Activated CD4-positive, alpha-beta T cell treated with anti-CD3 and anti-CD28 coated beads for 36 hours (primary cell): ENCODE results near the gene AP1S1. TPM values are rescaled to one million over a fixed set of nuclear protein-coding genes. Genes with fewer than 3 reads are reported as not detected.

Experiments used
- ATAC-seq: fragments of 200-7000 bp; cut with Tn5 transposase; one replicate; pipeline ENCODE4 v1.10.0; 2021; ENCODE audit warnings: mild to moderate bottlenecking, moderate library complexity
- CTCF ChIA-PET: fragments of 350-600 bp; sonication (Branson Sonifier 250); formaldehyde crosslinking; loops from one replicate; lab custom pipeline; 2021; ENCODE audit warnings: antibody characterized with exemption; lab: Charles Lee
- POLR2A ChIA-PET: fragments of 350-600 bp; sonication (Branson Sonifier 250); formaldehyde crosslinking; loops from one replicate; lab custom pipeline; 2021; ENCODE audit warnings: antibody characterized with exemption, inconsistent platforms; lab: Charles Lee
- DNase-seq: peaks from one replicate; pipeline ENCODE4 v3.0.0-alpha.2; 2020
- H3K27ac Mint-ChIP-seq: one replicate; pipeline ENCODE4 v1.8.0; 2021; ENCODE audit warnings: mixed read lengths
- H3K27me3 Mint-ChIP-seq: one replicate; pipeline ENCODE4 v1.8.0; 2021; ENCODE audit warnings: mixed read lengths
- H3K36me3 Mint-ChIP-seq: one replicate; pipeline ENCODE4 v1.8.0; 2021; ENCODE audit warnings: low read depth, mixed read lengths
- H3K4me1 Mint-ChIP-seq: one replicate; pipeline ENCODE4 v1.8.0; 2021; ENCODE audit warnings: mixed read lengths
- H3K4me3 Mint-ChIP-seq: one replicate; pipeline ENCODE4 v1.8.0; 2021; ENCODE audit warnings: mild to moderate bottlenecking, moderate library complexity, mixed read lengths
- H3K9me3 Mint-ChIP-seq: one replicate; pipeline ENCODE4 v1.8.0; 2021; ENCODE audit warnings: low read depth, mixed read lengths
- intact Hi-C, 2 experiments: fragments of 100-400 bp; cut with DNase I in 1 of 2; cut with micrococcal nuclease in 1 of 2; formaldehyde crosslinking; loops; one replicate each; pipeline versions ENCODE4 v1.14.2 to v1.15.1; 2022 to 2024; cut with DNase I, micrococcal nuclease
- total RNA-seq, 2 experiments: library from RNA; stranded (reverse); gene quantifications; one replicate each; pipeline ENCODE4 v1.2.3, GENCODE V29; 2021

The AP1S1 gene
- total RNA-seq, 2 experiments from 2014 or later, result 33.7 to 43.0 TPM

DNA sequence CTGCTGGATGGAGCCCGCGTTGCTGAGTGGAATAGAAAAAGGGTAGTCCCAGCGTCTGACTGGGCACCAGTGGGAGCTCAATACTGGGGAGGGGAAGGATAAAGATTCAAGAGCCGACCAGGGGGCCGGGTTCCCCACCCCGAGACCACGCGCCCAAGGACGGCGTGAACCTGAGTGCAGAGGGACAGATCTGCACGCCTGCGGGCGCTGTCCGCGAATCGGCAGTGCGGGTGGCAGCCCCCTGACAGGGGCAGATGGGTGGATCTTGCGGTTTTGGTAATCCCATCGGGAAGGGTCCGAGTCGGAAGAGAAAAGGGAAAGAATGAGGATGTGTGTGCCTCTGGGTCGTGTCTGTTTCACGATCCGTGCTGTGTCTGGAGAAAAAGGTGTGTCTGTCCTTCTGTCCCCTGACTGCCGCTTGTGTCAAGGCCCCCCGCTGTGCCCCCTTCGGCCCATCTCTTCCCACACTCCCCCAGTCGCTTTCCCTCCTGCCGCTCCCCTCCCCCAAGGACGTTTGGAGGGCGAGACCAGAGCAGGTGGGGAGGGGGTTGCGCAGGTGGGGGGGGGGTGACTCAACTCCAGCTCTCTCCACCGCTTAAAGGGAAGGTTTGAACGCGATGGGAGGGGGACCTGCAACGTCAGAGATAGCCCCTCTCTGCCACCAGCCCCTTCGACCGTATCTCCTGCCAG lies 11.8 kb downstream of the AP1S1 start:
- intact Hi-C loops, result loop anchor here in 1 of 2 experiments (5.0 to 10.0 kb wide), 2 partner anchors 279 to 649 kb away; partner anchors contain the start of genes CUX1 and UFSP1
- H3K4me3 Mint-ChIP-seq, result peak overlapping the region; percentile 66
- no peak for ATAC-seq
- H3K4me1 Mint-ChIP-seq, result peaks cover 65% of the 10 kb centered on the region
- POLR2A ChIA-PET, result interaction anchor here (1.2 to 1.3 kb wide), 2 partner anchors 8 to 81 kb away, joined by 4 to 5 read pairs; partner anchors contain the start of gene TRIM56
- peaks cover 2% of the 10 kb centered on the region for H3K36me3 Mint-ChIP-seq
- no peak overlapping the region for H3K27ac Mint-ChIP-seq
- H3K9me3 Mint-ChIP-seq, result no peaks in the 10 kb centered on the region
- peaks cover 60% of the 10 kb centered on the region for H3K27me3 Mint-ChIP-seq
- DNase-seq, result no peak
- CTCF ChIA-PET, result interaction anchor here (0.6 to 1.5 kb wide), 8 partner anchors 8 to 1742 kb away, joined by 3 to 8 read pairs (median 4); no protein-coding TSS in a partner anchor

- H3K4me1 Mint-ChIP-seq, result peaks cover 69% of the 10 kb centered on the region
- intact Hi-C loops, result loop anchor here in 1 of 2 experiments (5.0 to 10.0 kb wide), 2 partner anchors 279 to 648 kb away; partner anchors contain the start of genes CUX1 and UFSP1
- ChIA-PET POLR2A (no interaction called here), CTCF (no interaction called here)
- no peak overlapping the region for H3K4me3 Mint-ChIP-seq
- no peak overlapping the region for H3K27ac Mint-ChIP-seq
- ATAC-seq (no peak), DNase-seq (no peak)
- H3K36me3 Mint-ChIP-seq, result peaks cover 2% of the 10 kb centered on the region
- no peaks in the 10 kb centered on the region for H3K9me3 Mint-ChIP-seq
- peaks cover 63% of the 10 kb centered on the region for H3K27me3 Mint-ChIP-seq
These were observed 12.3 kb downstream of the AP1S1 start for GRCh38 chr7:101166648-101166908.

- intact Hi-C loops, result loop anchor here in 1 of 2 experiments (5.0 to 10.0 kb wide), 2 partner anchors 280 to 648 kb away; partner anchors contain the start of genes CUX1 and UFSP1
- POLR2A ChIA-PET, result no interaction called here
- Mint-ChIP-seq H3K4me3 (peak overlapping the region; percentile 33), H3K27ac (no peak overlapping the region), H3K4me1 (peaks cover 74% of the 10 kb centered on the region), H3K27me3 (peaks cover 67% of the 10 kb centered on the region), H3K36me3 (peaks cover 2% of the 10 kb centered on the region), H3K9me3 (no peaks in the 10 kb centered on the region)
- CTCF ChIA-PET, result no interaction called here
- ATAC-seq (no peak), DNase-seq (no peak)
These were observed 12.8 kb downstream of the AP1S1 start for GRCh38 chr7:101166909-101167644.

DNA sequence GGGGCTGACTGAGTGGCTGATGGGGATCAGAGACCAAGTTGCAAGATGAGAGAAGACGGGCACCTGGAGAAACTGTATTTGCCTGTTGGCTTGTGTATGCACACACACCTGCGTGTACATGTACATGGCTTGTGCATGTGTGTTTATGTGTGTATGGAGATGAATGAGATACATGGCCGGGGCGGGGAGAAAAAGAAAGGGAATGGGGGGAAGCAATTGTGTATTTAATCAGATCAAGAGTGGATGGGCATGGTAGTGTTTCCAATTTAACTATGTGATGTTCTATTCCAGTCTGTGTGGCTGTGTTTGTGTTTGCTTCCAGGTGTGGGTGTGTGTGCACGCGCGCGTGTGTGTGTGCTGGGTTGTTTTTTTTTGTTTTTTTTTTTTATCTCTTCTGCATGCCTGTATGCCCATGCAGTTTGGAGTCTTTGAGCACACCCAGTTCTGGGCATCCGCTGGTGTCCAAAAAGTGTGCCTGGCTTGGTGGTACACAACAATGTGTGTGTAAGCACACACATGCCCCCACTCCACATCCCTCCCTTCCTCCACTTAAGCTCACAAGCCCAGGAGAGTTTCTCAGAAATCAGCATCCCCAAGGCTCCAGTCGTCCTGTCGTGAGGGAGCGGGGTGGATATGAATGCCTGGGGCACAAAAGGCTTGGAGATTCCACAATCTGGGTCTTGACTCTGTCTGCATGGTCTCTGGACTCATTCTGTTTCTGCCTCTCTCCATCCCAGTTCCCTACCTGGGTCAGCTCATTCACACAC lies 13.6 kb downstream of the AP1S1 start:
- intact Hi-C loops, result loop anchor here (2.0 to 10.0 kb wide), 3 partner anchors 13 to 647 kb away; partner anchors contain the start of genes AP1S1 (in 2 of the 2), CUX1 (in 1 of the 2) and UFSP1 (in 1 of the 2)
- CTCF ChIA-PET, result interaction anchor here (0.7 to 1.4 kb wide), 4 partner anchors 9 to 273 kb away, joined by 3 to 9 read pairs (median 4); no protein-coding TSS in a partner anchor
- no peak overlapping the region for H3K4me3 Mint-ChIP-seq

DNA sequence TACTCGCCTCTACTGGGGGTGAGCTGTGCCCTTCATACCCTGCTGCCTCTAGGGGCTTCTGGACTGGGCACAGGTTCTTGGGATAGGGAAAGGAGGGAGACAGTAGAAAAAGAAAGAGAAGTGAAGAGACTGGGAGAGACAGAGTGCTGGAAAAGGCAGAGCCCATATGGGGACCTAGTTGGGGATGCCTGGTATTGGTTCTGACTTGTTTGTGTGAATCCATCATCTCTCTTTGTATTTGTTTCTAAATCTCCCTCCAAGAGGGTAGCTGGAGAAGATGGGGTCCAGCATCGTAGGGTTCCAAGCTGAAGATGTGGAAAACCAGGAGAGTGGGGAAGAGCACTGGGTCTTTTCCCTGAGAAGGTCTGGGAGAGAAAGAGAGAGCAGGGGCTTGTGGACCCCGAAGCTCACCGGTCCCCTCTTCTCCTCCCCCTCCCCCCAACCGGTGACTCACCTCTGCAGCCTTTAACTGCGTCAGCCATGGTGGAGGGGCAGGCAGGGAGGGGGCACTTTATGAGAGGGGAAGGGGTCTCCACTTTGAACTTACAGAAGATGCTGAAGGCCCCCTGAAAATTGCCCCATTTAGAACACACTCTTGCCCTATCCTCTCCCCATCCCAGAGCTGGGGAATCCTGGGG lies 14.3 kb downstream of the AP1S1 start:
- Mint-ChIP-seq H3K4me3 (no peak overlapping the region), H3K36me3 (no peaks in the 10 kb centered on the region), H3K4me1 (peaks cover 77% of the 10 kb centered on the region), H3K9me3 (no peaks in the 10 kb centered on the region), H3K27me3 (peaks cover 71% of the 10 kb centered on the region), H3K27ac (no peak overlapping the region)
- POLR2A ChIA-PET, result no interaction called here
- intact Hi-C loops, result loop anchor here (1.0 to 10.0 kb wide), 4 partner anchors 14 to 646 kb away; partner anchors contain the start of genes AP1S1 (in 2 of the 2), CUX1 (in 1 of the 2) and UFSP1 (in 1 of the 2)
- DNase-seq (peak; percentile 60), ATAC-seq (no peak)
- CTCF ChIA-PET, result interaction anchor here (0.6 to 1.4 kb wide), 5 partner anchors 9 to 273 kb away, joined by 3 to 9 read pairs (median 3); no protein-coding TSS in a partner anchor

More for the DNA sequence above, 13.6 kb downstream of the AP1S1 start:
- H3K36me3 Mint-ChIP-seq, result no peaks in the 10 kb centered on the region
- H3K4me1 Mint-ChIP-seq, result peaks cover 73% of the 10 kb centered on the region
- POLR2A ChIA-PET, result no interaction called here
- no peak for DNase-seq
- H3K27me3 Mint-ChIP-seq, result peaks cover 67% of the 10 kb centered on the region
- no peaks in the 10 kb centered on the region for H3K9me3 Mint-ChIP-seq
- no peak for ATAC-seq
- no peak overlapping the region for H3K27ac Mint-ChIP-seq

GRCh38 chr7:101169110-101169837 lies 15.0 kb downstream of the AP1S1 start:
- Mint-ChIP-seq H3K27ac (no peak overlapping the region), H3K4me1 (peaks cover 82% of the 10 kb centered on the region), H3K9me3 (no peaks in the 10 kb centered on the region), H3K4me3 (peak overlapping the region; percentile 39), H3K27me3 (peaks cover 76% of the 10 kb centered on the region), H3K36me3 (no peaks in the 10 kb centered on the region)
- POLR2A ChIA-PET, result no interaction called here
- intact Hi-C loops, result loop anchor here (1.0 to 10.0 kb wide), 4 partner anchors 14 to 646 kb away; partner anchors contain the start of genes AP1S1 (in 2 of the 2), CUX1 (in 1 of the 2) and UFSP1 (in 1 of the 2)
- CTCF ChIA-PET, result interaction anchor here (0.6 to 3.4 kb wide), 8 partner anchors 8 to 1877 kb away, joined by 3 to 19 read pairs (median 4); no protein-coding TSS in a partner anchor
- peak; percentile 35 for DNase-seq
- no peak for ATAC-seq

DNA sequence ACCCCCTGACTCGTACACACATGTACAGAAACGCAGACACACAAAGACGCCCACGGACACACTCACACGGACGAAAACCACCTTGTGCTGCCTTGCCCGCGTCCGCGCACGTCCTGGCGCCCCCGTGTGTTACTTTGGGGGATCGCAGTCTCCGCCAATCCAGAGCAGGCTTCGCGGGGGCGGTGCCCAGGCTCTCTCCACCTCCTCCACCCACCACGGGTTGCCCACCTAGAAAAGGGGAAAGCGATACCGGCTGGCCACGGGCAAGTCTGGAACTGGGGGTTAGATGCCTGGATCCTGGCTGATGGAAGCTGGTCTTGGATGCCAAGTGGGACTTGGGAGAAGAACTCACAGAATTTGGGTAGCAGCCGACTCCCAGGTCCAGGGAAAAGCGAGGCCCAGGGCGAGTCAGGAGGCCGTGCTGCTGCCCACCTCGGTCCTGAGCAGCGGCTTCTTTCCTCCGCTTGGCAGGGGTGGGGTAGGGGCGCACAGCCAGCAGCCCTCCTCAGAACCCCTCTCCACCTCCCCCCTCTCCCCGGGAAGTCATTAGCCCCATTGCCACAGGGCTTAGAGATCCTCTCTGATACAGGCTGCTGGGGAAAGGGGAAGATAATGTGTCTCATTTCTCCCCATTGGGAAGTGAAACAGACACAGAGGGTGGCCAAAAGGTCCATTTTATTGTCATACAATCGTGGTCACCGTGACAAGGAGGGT lies 15.7 kb downstream of the AP1S1 start:
- Mint-ChIP-seq H3K27me3 (peaks cover 78% of the 10 kb centered on the region), H3K4me1 (peaks cover 82% of the 10 kb centered on the region), H3K36me3 (no peaks in the 10 kb centered on the region), H3K9me3 (no peaks in the 10 kb centered on the region), H3K27ac (no peak overlapping the region), H3K4me3 (peak overlapping the region; percentile 39)
- intact Hi-C loops, result loop anchor here (1.0 to 10.0 kb wide), 4 partner anchors 15 to 645 kb away; partner anchors contain the start of genes AP1S1 (in 2 of the 2), CUX1 (in 1 of the 2) and UFSP1 (in 1 of the 2)
- ChIA-PET CTCF (interaction anchor here (0.6 to 3.4 kb wide), 15 partner anchors 9 to 1876 kb away, joined by 3 to 19 read pairs (median 4); partner anchors contain the start of genes PLOD3 and ZNHIT1), POLR2A (no interaction called here)
- ATAC-seq, result peak; percentile 29
- DNase-seq, result peak; percentile 90

DNA sequence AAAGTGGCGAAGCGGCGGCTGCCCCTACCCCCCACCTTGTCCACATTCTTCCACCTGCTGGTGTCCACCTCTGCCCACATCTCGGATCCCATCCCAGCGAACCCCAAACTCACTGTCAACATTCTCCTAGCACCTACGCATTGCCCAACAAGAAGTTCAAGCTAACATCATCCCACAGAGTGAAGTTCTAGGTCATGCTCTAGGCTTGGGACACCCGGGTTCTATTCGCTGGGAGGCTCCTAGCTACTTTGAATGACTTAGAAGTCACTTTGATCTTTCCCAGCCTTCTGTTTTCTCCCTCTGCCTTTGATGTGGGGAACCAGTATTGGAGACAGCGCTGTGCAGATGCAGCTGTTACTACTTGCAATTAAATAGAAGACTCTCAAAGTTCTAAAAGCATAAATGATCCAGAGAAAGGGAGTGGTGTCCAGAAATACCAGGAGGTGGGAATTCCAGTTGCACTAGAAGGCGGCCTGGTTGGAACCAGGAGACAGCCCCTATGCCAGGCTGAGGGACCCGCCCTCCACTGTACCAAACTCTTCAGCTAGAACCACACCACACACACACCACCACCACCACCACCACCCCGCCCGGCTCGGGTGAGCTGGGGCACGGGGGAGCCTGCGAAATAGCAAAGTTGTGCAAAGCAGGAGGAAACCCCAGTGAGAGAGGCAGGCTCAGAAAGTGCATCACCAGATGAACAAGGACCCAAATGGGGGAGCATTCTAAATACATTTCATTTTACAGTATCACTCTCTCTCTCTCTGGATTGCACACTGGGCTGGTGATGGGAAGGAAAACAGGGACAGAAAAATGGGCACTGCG lies 16.6 kb downstream of the AP1S1 start:
- Mint-ChIP-seq H3K4me3 (no peak overlapping the region), H3K36me3 (no peaks in the 10 kb centered on the region), H3K4me1 (peaks cover 73% of the 10 kb centered on the region), H3K27ac (no peak overlapping the region), H3K9me3 (no peaks in the 10 kb centered on the region), H3K27me3 (peaks cover 81% of the 10 kb centered on the region)
- POLR2A ChIA-PET, result interaction anchor here (0.5 kb wide), 1 partner anchor 63 kb away, joined by 4 read pairs; no protein-coding TSS in a partner anchor
- CTCF ChIA-PET, result interaction anchor here (0.6 to 3.4 kb wide), 18 partner anchors 10 to 130 kb away, joined by 3 to 19 read pairs (median 4); partner anchors contain the start of genes PLOD3 and ZNHIT1
- peak; percentile 32 for DNase-seq
- intact Hi-C loops, result no loop called here
- no peak for ATAC-seq

DNA sequence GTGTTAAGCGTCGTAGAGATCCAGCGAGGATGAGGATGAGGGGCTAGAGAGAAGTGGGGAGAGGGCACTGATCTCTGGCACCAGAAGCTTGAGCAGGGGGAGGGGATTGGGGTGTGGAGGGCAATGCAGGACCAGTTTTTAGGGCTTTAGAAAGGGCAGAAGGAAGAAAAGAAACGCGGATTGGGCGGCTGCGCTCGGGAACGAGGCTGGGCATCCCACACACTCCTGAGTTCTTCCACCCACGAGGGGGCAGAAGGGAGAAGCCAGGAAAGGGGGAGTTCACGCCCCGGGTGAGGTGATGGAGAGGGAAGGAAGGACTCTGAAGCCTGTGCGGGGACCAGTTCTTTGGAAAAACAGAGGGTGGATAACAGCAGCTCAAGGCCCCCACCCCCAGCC lies 17.2 kb downstream of the AP1S1 start:
- H3K27ac Mint-ChIP-seq, result no peak overlapping the region
- H3K4me3 Mint-ChIP-seq, result no peak overlapping the region
- ATAC-seq (no peak), DNase-seq (no peak)
- POLR2A ChIA-PET, result interaction anchor here (0.5 kb wide), 1 partner anchor 63 kb away, joined by 4 read pairs; no protein-coding TSS in a partner anchor
- H3K9me3 Mint-ChIP-seq, result no peaks in the 10 kb centered on the region
- H3K36me3 Mint-ChIP-seq, result no peaks in the 10 kb centered on the region
- peaks cover 67% of the 10 kb centered on the region for H3K4me1 Mint-ChIP-seq
- CTCF ChIA-PET, result interaction anchor here (0.8 to 3.4 kb wide), 11 partner anchors 12 to 113 kb away, joined by 3 to 19 read pairs (median 4); partner anchors contain the start of gene ZNHIT1
- H3K27me3 Mint-ChIP-seq, result peaks cover 79% of the 10 kb centered on the region
- intact Hi-C loops, result no loop called here
